Measurements from ENCODE around the gene CFAP47. TPM values are rescaled to one million over a fixed set of nuclear protein-coding genes. Genes with fewer than 3 reads are reported as not detected.
"Not testable (repeated sequence)": the region's sequence is repeated elsewhere in the genome, so short reads cannot be mapped to it uniquely, and the experiment has no call there.

Gene CFAP47
- not detected for polyA plus RNA-seq (2013, experiment 1 of 2; ENCODE audit: insufficient read length)
- not detected for polyA plus RNA-seq (2013, experiment 2 of 2; ENCODE audit: insufficient read length)

DNA sequence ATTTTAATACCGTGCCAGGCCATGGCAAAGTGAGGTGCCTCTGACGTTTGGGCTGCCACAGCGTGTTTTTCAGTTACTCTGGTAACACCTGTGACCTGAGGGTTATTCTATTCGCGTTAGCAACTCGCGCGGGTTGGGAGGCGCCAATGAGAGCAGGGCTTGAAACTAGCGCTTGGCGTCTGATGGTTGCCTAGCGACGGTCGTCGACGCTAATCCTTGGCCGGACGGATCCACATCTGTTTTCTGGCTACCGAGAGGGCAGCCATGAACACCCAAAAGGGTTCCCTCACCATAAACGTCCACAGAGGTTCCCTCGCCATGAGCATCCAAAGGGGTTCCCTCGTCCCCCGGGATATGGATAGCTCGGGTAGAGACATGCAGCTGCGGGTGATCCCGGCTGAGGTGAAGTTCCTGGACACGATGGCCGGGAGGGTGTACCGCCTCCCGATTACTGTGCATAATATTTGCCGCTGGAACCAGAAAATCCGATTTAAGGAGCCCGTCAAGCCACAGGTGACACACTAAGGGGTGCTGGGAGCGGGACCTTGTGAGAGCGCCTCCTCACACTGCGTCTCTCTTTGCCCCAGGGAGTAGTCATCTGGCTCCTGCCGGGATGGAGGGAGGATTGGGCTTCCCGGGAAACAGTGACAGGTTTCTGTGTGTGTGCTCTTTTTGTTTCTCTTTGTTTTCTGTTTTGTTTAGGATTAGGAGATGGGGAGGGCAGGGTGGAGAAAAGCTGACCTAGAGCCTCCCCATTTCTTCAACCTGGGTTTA, at the start of gene CFAP47:
Gene CFAP47 (plus strand): TSS at position 199 of the 774 bp plus-strand sequence. CDS start 66 bp downstream, at position 265.
- no peak for DNase-seq

DNA sequence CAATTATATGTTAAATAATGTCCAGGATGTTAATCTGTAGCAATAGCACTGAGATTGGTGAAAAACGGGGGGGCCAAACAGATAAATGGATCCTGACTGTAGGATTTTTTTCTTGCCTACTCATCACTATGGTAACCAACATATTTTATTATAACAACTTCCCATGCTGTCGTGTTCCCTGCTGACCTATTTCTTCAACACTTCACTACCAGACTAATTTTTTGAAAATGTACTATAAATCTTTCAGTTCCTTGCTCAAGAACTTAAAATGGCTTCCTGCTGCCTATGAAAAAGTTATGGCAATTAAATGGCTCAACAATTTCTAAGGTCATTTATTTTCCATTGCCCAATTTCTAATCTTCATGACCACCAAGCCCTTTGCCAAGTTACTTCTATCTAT, 38.9 kb upstream of the CFAP47 start:
- no peak for DNase-seq

- no peak for DNase-seq
Measured at GRCh38 chrX:35886135-35886534, 33.4 kb upstream of the CFAP47 start.

GRCh38 chrX:35890699-35891098, 28.8 kb upstream of the CFAP47 start:
- peak; percentile 23 for DNase-seq

DNA sequence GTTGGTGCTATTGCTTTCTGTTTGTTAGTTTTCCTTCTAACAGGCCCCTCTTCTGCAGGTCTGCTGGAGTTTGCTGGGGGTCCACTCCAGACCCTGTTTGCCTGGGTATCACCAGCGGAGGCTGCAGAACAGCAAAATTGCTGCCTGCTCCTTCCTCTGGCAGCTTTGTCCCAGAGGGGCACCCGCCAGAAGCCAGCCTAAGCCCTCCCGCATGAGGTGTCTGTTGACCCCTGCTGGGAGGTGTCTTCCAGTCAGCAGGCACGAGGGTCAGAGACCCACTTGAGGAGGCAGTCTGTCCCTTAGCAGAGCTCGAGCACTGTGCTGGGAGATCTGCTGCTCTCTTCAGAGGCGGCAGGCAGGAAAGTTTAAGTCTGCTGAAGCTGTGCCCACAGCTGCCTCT, 67.3 kb downstream of the CFAP47 start:
- not testable (repeated sequence) for DNase-seq

GRCh38 chrX:36007207-36007606, 87.7 kb downstream of the CFAP47 start:
- no peak for DNase-seq

DNA sequence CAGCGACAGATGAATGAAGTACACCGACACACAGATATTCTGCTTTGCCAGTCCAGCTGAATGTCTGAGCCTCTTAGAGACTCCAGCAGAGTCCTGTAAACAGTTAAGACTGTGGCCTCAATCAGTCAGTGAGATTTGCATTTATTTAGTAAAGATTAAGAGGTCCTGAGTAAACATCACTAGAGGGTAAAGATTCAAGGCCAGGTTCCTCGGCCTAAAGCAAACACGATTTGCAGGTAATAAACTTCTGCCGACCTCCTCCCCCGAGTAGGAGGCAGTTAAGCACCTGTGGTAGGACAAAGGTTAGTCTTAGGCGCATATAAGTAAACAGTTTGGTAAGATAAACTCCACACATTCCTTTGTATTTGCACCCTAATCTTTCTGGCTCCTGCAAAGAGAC, 99.6 kb downstream of the CFAP47 start:
- DNase-seq = no peak

DNA sequence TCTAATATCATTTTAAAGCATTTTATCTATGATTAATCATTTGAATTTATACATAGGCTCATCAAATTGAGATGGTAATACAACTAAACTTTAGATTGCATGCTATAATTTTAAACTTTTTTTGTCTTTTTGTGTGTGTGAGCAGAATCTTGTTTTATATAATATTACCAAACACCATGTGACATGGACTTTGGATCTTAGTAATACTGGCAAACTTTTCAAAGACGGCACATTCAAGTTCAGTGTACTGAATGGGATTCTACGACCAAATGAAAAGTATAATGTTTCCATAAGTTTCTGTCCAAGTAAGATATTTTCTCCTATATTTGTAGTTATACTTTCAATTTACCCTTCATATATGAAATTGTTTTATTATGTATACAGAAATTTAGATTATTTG, 116.0 kb downstream of the CFAP47 start:
- DNase-seq = no peak

GRCh38 chrX:36062778-36063177, 143.2 kb downstream of the CFAP47 start:
- DNase-seq = no peak

DNA sequence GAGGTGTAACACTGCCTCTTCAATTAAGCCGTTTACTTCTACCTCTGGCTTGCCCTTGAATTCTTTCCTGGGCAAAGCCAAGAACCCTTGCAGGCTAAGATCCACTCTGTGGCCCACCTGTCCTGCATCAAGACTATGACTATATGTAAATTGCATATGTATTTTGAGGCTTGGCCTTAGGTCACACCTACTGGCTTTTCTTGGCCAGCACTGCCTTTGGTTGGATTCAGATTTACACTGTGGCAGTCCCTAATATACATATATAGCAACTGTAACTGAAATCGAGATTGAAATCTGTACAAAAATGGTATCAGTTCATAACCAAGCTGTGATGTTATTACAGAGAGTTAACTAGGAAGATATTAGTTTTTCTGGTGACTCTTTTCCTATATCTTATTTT, 151.5 kb downstream of the CFAP47 start:
- no peak for DNase-seq

DNA sequence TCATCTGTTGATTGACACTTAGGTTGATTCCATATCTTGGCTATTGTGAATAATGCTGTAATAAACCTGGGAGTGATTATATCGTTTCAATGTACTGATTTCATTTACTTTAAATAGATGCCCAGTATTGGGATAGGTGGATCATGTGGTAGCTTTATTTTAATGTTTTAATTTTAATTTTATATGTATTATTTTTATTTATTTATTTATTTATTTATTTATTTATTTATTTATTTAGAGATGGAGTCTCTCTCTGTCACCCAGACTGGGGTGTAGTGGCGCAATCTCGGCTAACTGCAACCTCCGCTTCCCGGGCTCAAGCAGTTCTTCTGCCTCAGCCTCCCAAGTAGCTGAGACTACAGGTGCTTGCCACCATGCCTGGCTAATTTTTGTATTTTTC, 155.5 kb downstream of the CFAP47 start:
- not testable (repeated sequence) for DNase-seq

GRCh38 chrX:36083256-36083655, 163.7 kb downstream of the CFAP47 start:
- DNase-seq = no peak

DNA sequence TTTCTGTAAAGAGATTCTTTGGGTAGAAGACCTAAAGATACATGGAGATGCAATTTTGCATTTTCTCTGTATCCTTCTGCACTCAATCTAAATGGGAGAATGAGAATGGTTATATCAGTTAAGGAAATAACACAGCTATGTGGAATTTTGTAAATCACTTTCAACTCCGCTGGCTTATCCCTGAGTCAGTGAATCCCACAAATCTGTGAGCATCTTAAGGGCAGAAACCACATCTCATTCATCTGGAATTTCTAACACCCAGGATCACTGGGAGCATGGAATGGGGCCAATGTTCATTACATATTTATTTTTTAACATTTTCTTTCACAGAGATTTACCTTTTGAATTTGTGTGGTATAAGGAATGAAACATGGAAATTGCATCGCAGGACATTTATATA, 167.8 kb downstream of the CFAP47 start:
- DNase-seq = no peak

- DNase-seq = not testable (repeated sequence)
Measured at GRCh38 chrX:36088939-36089338, 169.4 kb downstream of the CFAP47 start.

DNA sequence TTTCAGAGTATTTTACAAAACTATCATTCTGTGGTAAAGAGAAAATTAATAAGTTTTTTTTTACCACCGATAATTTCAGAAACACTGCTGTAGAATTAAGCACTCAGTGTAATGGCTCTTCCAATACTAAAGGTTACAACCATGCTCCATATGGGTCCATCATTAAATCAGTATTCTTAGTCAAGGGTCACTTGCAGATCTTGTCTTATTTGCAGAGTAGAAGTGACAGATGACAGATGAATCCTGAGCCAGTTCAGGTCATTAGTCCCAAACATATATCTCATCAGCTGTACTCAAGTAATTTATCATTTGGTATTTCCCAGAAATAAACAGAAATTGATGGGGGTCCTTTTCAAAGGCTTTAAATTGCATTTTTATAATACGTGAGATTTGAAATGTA, 182.9 kb downstream of the CFAP47 start:
- no peak for DNase-seq

DNA sequence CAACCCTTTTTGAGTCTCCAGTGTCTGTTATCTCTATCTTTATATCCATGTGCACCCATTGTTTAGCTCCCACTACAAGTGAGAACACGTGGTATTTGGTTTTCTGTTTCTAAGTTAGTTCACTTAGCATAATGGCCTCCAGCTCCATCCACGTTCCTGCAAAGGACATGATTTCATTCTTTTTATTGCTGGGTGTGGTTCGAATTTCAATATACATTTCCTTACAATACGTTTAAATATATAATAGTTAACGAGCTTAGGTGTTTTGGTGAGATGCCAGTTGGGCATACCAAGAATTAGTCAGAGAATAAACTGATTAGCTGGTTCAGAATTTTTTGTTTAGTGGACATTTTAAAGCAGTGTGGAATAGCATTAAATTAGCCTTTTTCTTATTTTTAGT, 196.7 kb downstream of the CFAP47 start:
- no peak for DNase-seq

GRCh38 chrX:36159254-36159653, 239.7 kb downstream of the CFAP47 start:
- DNase-seq = no peak

GRCh38 chrX:36160081-36160480, 240.5 kb downstream of the CFAP47 start:
- no peak for DNase-seq

GRCh38 chrX:36198575-36198974, 279.0 kb downstream of the CFAP47 start:
- no peak for DNase-seq

DNA sequence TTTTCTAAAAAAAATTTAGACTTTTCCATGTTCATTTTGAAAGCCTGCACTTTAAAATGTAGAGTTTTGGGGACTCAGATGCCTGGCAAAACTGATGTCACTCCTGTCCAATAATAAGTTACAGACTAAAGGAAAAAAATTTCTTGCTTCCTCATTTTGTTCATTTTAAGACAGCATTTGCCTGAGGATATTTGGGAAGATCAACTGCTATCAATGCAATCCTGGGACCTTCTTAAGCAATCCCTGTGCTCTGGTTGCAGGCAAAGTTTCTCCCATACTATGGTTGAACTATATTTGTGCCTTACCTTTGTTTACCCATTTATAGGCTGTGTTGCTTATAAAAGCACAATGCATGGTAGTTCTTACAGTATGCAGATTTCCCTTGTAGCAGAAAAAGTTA, 280.4 kb downstream of the CFAP47 start:
- DNase-seq = no peak

DNA sequence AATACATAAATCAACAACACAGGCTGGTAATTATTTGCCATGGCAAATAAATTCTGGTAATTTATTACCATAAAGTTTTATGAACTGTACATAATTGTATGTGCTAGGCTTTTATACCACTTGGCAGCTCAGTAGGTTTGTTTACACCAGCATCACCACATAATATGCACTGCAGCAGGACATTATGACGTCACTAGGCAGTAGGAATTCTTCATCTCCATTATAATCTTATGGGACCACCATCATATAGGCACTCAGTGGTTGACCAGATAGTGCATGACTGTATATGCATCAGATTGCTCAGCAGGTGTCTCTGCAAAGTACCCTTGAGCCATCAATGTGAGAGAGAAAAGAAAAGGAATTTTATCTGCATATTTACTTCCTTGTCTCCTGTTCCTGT, 295.4 kb downstream of the CFAP47 start:
- DNase-seq = no peak

DNA sequence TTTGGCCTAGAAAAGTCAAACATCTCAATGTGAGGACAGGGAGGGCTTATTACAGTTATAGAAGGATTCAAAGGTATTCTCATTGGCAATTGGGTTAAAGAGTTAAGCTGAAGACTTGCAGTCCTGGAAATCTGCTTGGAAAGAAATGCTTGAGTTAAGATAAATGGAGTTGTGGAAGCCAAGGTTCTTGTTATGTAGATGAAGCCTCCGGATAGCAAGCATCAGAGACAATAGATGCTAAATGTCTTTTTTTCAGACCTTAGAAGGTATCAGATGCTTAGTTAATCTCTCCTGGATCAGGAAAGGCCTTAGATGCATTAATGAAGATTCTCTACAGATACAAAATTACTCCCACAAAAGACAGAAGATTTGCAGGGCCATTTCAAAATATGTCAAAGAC, 299.3 kb downstream of the CFAP47 start:
- no peak for DNase-seq

GRCh38 chrX:36234840-36235528, 315.4 kb downstream of the CFAP47 start:
- DNase-seq = not testable (repeated sequence)

GRCh38 chrX:36241397-36241796, 321.9 kb downstream of the CFAP47 start:
- no peak for DNase-seq
